ENCODE results near the gene HAPLN2.

DNA sequence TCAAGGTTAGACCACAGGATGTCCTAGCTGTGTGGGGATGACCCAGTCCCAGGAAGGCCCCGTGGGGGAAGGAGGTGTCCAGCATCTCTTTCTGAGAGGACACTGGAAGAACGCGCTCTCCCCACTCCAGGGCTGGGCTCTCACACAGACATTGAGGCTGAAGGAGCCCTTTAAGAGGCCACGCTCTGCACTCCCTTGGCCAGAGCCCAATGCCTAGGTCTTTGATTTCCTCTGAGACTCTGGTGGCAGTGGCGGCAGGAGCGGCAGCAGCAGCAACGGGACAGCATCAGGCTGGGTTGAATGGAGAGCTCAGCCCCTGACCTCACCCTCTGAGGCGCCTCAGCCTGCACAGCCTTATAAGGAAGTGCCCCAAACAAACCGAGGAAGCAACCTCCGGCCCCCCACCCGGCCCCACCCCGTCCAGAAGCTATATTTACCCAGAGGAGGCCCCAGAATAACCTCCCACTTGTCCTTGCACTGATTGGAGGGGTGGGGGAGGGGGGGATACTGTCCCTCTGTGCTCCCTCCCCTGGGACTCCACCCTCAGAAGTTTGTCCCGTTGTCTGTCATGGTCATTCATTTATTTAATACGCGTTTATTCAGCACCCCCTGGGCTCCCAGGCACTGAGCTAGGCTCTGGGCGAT is 45.7 kb downstream of the HAPLN2 start:
- TF ChIP-seq, protein P1, sequence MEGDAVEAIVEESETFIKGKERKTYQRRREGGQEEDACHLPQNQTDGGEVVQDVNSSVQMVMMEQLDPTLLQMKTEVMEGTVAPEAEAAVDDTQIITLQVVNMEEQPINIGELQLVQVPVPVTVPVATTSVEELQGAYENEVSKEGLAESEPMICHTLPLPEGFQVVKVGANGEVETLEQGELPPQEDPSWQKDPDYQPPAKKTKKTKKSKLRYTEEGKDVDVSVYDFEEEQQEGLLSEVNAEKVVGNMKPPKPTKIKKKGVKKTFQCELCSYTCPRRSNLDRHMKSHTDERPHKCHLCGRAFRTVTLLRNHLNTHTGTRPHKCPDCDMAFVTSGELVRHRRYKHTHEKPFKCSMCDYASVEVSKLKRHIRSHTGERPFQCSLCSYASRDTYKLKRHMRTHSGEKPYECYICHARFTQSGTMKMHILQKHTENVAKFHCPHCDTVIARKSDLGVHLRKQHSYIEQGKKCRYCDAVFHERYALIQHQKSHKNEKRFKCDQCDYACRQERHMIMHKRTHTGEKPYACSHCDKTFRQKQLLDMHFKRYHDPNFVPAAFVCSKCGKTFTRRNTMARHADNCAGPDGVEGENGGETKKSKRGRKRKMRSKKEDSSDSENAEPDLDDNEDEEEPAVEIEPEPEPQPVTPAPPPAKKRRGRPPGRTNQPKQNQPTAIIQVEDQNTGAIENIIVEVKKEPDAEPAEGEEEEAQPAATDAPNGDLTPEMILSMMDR (IDR thresholded peaks at IDR 0.05) = no peak
- TF ChIP-seq ZFX (IDR thresholded peaks at IDR 0.05; ENCODE audit: borderline replicate concordance) = no peak

Measured in 22Rv1 (cell line).